Fibroblast of peridontal ligament (primary cell): ENCODE results near the gene RNU1-3.
"Not testable (repeated sequence)": the region's sequence is repeated elsewhere in the genome, so short reads cannot be mapped to it uniquely, and the experiment has no call there.

Experiments used
- DNase-seq: peaks from one replicate; pipeline ENCODE4 v3.0.0-alpha.2; 2010; ENCODE audit errors: extremely low read depth

RNU1-3 gene

GRCh38 chr1:16693449-16694307 is 26.9 kb upstream of the RNU1-3 start:
- not testable (repeated sequence) for DNase-seq

- not testable (repeated sequence) for DNase-seq
Observed at GRCh38 chr1:16692717-16693448, 26.1 kb upstream of the RNU1-3 start.

DNA sequence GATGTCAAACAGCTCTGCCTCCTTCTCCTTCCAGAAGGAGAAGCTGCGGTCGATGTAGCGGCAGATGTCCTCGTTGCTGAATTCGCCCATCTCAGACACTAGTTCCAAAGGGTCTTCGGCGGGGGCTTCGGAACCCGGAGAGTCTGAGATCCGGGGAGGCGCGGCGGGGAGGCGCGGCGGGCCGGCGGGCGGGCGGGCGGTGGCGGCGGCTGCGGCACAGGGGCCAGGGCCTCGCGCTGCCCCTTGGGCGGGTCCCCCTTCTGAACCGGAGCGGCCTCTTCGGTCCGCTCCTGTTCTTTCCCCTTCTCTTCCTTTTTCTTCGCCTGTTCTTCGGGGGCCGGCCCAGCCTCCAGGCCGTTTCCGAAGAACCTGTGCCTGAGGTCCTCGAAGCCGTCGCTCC is 25.5 kb upstream of the RNU1-3 start:
- DNase-seq: not testable (repeated sequence)

DNA sequence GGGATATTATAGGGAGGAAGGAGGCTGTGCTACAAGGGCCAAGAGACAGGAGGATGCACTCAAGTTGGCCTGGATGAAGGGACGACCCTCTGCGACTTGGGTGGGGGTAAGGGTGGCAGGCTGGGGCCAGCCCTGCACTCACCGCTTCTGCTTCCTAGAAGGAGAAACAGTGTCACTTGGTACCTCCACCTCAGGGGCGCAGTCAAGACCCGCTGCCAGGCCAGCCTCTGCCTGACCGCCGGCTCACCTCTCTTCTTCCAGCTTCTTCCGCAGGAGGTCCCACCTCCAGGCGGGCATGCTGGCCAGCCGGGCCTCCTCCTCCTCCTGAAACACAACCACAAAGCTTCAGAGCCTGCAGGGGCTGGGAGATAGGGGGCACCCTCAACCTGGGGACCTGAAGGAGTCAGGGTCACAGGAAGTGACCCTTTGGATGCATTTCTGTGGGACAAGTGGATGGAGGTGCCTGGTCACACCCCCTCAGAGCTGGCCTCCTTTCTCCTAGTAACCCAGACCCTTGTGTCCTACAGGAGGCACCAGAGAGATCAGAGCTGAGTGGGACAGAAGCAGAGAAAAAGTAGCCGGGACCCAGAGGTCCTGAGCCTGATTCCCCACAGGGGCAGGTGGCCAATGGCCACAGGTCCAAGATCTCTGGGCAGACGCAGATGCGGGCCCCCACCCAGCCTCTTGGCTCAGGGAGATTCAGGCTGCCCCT is 24.4 kb upstream of the RNU1-3 start:
- DNase-seq: not testable (repeated sequence)

- DNase-seq: not testable (repeated sequence)
Observed at GRCh38 chr1:16687132-16687800, 20.5 kb upstream of the RNU1-3 start.

DNA sequence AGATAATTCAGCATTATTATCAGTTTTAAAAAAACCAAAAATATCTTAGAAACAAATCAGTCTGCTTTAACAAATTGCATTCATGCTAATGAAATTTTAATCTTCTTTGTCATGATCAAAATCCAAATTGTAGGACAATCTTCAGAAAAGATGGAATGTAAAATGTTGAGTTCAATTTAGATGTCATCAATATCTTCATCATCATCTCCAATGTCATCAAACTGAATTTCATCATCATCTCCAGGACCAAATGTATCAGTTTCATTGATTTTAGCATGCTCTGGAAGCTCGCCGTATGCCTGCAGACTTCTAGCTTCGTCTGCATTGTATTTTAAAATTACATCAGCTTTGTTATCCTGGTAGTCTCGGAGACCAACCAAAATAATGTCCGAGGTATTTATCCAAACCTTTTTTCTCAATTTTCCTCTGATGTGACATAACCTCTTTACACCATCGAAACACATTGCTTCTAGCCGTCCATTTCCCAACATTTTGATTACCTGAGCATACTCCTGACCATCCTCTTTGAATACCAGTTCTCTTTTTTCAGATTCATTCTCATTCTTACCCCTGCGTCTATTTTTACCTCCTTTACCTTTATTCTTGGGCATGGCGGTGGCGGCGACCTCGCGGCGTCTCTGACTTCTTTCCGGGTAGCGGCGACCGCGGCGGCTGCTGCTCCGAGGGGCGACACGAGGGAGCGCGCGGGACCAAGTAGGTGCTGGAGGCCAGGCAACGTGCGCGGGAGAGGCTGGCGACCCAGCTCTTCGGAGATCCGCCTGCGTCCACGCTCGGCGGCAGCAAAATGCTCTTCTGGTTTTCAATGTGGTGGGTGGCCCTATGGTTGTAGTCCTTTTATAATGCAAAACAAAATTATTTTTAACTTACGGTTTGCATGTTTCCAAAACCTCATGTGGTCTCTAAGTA is 19.0 kb upstream of the RNU1-3 start:
- not testable (repeated sequence) for DNase-seq

GRCh38 chr1:16684738-16685337 is 18.1 kb upstream of the RNU1-3 start:
- DNase-seq: not testable (repeated sequence)

GRCh38 chr1:16684152-16684551 is 17.4 kb upstream of the RNU1-3 start:
- DNase-seq: not testable (repeated sequence)

DNA sequence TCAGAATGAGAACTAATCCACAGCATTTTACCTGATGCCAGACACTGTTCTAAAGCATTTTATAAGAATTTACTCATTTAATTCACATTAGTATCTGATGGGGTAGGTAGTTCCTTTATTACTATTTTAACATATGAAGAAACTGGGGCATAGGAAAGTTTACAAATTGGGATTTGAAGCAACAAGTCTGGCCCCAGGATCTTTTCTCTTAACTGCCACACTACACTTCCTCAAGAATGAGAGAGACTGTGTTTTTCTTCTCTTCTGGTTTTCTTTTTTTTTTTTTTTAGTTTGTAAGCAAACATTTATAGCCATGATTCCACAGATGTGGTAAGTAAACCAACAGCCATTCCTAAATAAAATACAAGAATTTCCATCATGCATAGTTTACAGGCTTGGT is 16.1 kb upstream of the RNU1-3 start:
- DNase-seq: not testable (repeated sequence)

GRCh38 chr1:16680366-16680765 is 13.6 kb upstream of the RNU1-3 start:
- not testable (repeated sequence) for DNase-seq

- peak; percentile 78 for DNase-seq
Observed at GRCh38 chr1:16677552-16678431, 11.0 kb upstream of the RNU1-3 start.

DNA sequence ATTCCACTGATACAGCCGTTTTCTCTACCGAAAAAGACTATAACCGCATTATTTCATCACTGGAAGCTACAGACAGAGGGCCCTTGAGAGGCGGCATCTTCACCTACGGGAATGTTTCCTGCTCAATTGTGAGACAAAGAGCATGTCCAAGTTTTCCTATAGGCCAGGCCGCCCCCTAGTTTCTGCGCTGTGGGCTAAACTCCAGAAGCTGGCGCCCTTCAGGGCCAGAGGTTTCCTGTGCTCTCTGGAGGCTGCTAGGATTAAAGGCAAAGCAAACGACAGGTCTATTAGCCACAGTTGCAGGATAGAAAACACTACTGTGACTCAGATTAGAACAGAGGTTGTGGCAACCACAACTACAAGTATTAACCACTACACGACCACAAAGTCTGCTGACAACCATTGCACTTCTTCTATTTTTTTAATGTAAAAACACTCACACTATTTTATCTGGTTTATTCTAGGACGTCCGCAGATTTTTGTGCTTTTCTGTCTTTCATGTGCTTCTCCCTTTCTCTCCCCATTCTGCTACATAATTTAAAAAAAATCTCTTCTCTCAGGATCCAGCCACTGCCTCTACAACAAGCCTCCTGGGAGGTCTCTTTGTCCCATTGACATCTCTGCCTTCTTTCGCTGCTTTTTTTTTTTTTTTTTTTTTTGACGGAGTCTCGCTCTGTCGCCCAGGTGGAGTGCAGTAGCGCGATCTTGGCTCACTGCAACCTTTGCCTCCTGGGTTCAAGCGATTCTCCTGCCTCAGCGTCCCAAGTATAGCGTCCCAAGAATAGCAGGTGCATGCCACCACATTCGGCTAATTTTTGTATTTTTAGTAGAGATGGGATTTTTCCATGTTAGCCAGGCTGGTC is 10.1 kb upstream of the RNU1-3 start:
- DNase-seq: not testable (repeated sequence)

DNA sequence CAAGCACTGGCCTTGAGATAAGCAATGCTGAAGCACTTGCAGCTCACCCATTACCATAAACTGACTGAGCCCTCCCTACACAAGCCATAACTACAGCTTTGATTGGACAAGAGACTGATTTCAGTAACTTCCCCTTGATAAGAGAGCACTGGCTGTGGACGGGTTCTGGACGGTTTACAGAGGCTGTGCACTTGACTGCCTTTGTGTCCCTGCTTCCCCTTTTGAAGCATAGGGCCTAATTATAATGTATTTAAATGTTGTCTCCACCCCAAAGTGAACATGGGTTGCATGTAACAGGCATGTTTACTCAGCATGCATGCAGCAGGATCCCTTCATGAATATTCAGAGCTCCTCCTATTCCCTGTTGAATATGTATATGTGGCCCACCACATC is 8.4 kb upstream of the RNU1-3 start:
- DNase-seq: not testable (repeated sequence)

- DNase-seq: not testable (repeated sequence)
Observed at GRCh38 chr1:16673976-16674375, 7.2 kb upstream of the RNU1-3 start.

- DNase-seq: not testable (repeated sequence)
Observed at GRCh38 chr1:16665836-16666235, 912 bp downstream of the RNU1-3 start.

GRCh38 chr1:16658234-16658633 is 8.5 kb downstream of the RNU1-3 start:
- not testable (repeated sequence) for DNase-seq

- DNase-seq: not testable (repeated sequence)
Observed at GRCh38 chr1:16656981-16657683, 9.6 kb downstream of the RNU1-3 start.
